Neural cell (in vitro differentiated cells): ENCODE results near the gene KCNIP4. TPM values are rescaled to one million over a fixed set of nuclear protein-coding genes. Genes with fewer than 3 reads are reported as not detected.

Experiments used
- H2AFZ ChIP-seq: fragments of 200-600, 300-800 bp; sonication (generic), shearing (Covaris generic); 2 replicates; pipeline ENCODE4 v1.6.0; 2014; ENCODE audit warnings: low read depth, mild to moderate bottlenecking, antibody characterized with exemption, low read length, moderate library complexity
- H3F3A ChIP-seq: fragments of 200-600 bp; shearing (Covaris generic); 2 replicates; pipeline ENCODE4 v1.6.1; 2016; ENCODE audit warnings: mild to moderate bottlenecking, moderate library complexity, mixed read lengths, antibody characterized with exemption, low read length; ENCODE audit not compliant: insufficient read depth, poor library complexity, severe bottlenecking
- H3K27ac ChIP-seq: fragments of 200-600, 300-800 bp; sonication (generic), shearing (Covaris generic); 2 replicates; pipeline ENCODE4 v1.5.1; 2014; ENCODE audit warnings: mild to moderate bottlenecking, low read length, moderate library complexity
- H3K27me3 ChIP-seq: fragments of 300-800, 200-600 bp; sonication (generic), shearing (Covaris generic); 2 replicates; pipeline ENCODE4 v1.6.0; 2014; ENCODE audit warnings: mild to moderate bottlenecking, low read depth, low read length, moderate library complexity; ENCODE audit not compliant: insufficient read depth
- H3K36me3 ChIP-seq: fragments of 300-800, 200-600 bp; sonication (generic), shearing (Covaris generic); 2 replicates; pipeline ENCODE4 v1.5.1; 2014; ENCODE audit warnings: mild to moderate bottlenecking, antibody characterized with exemption, low read length, moderate library complexity; ENCODE audit not compliant: insufficient read depth
- H3K4me2 ChIP-seq: fragments of 300-800, 200-600 bp; sonication (generic), shearing (Covaris generic); 2 replicates; pipeline ENCODE4 v1.6.0; 2014; ENCODE audit warnings: mild to moderate bottlenecking, low read length
- H3K4me3 ChIP-seq: fragments of 300-800, 200-600 bp; sonication (generic), shearing (Covaris generic); 2 replicates; pipeline ENCODE4 v1.5.1; 2014; ENCODE audit warnings: mild to moderate bottlenecking, low read length, moderate library complexity
- H3K79me2 ChIP-seq: fragments of 200-600 bp; shearing (Covaris generic); replicated peaks from 2 replicates; pipeline ENCODE4 v1.6.0; 2014; ENCODE audit warnings: mild to moderate bottlenecking, low read length, moderate library complexity; ENCODE audit not compliant: insufficient read depth
- H3K9ac ChIP-seq: fragments of 300-800, 200-600 bp; sonication (generic), shearing (Covaris generic); 2 replicates; pipeline ENCODE4 v1.6.1; 2016; ENCODE audit warnings: mild to moderate bottlenecking, low read length, mixed read lengths
- H3K9me2 ChIP-seq: fragments of 200-600 bp; shearing (Covaris generic); 2 replicates; pipeline ENCODE4 v1.6.1; 2016; ENCODE audit warnings: mild to moderate bottlenecking, low read length, mixed read lengths; ENCODE audit not compliant: insufficient read depth
- H3K9me3 ChIP-seq: fragments of 200-600, 300-800 bp; sonication (generic), shearing (Covaris generic); 2 replicates; pipeline ENCODE4 v1.6.1; 2016; ENCODE audit warnings: mild to moderate bottlenecking, mixed run types, low read length, moderate library complexity, mixed read lengths
- H4K20me1 ChIP-seq: fragments of 200-600 bp; shearing (Covaris generic); 2 replicates; pipeline ENCODE4 v1.6.1; 2016; ENCODE audit warnings: mild to moderate bottlenecking, mixed run types; ENCODE audit not compliant: insufficient read depth
- CTCF ChIP-seq: fragments of 450-650 bp; IDR thresholded peaks from 2 replicates; pipeline ENCODE4 v1.5.1; 2014; ENCODE audit warnings: antibody characterized with exemption, mild to moderate bottlenecking, moderate library complexity; ENCODE audit not compliant: poor library complexity, severe bottlenecking
- EP300 ChIP-seq: fragments of 450-650 bp; conservative IDR thresholded peaks from 2 replicates; pipeline ENCODE4 v1.6.1; 2014; ENCODE audit warnings: antibody characterized with exemption, mild to moderate bottlenecking, moderate library complexity; ENCODE audit not compliant: poor library complexity, severe bottlenecking
- EZH2 ChIP-seq: fragments of 200-600, 300-800 bp; shearing (Covaris generic), sonication (generic); IDR thresholded peaks from 2 replicates; pipeline ENCODE4 v1.6.1; 2014; ENCODE audit warnings: antibody characterized with exemption, low read length, borderline replicate concordance, mild to moderate bottlenecking; ENCODE audit not compliant: insufficient read depth, poor library complexity, severe bottlenecking
- MXI1 ChIP-seq: fragments of 450-650 bp; conservative IDR thresholded peaks from 2 replicates; pipeline ENCODE4 v1.6.1; 2014; ENCODE audit warnings: antibody characterized with exemption, mild to moderate bottlenecking; ENCODE audit not compliant: poor library complexity, severe bottlenecking
- POLR2AphosphoS5 ChIP-seq: IDR thresholded peaks from 2 replicates; pipeline ENCODE4 v1.6.1; 2012
- RAD21 ChIP-seq: fragments of 450-650 bp; conservative IDR thresholded peaks from 2 replicates; pipeline ENCODE4 v1.6.1; 2014; ENCODE audit warnings: antibody characterized with exemption, mild to moderate bottlenecking, moderate library complexity
- SMC3 ChIP-seq: fragments of 450-650 bp; conservative IDR thresholded peaks from 2 replicates; pipeline ENCODE4 v1.6.1; 2014; ENCODE audit warnings: antibody characterized with exemption, mild to moderate bottlenecking, moderate library complexity; ENCODE audit not compliant: poor library complexity
- TAF1 ChIP-seq: IDR thresholded peaks from 2 replicates; pipeline ENCODE4 v1.6.1; 2012; ENCODE audit warnings: low read depth
- polyA plus RNA-seq: library from polyadenylated mRNA; depleted of rRNA; stranded (reverse); fragments of >200 nt; gene quantifications from 2 replicates; pipeline ENCODE4 v1.2.3, GENCODE V29; 2014
- TF ChIP-seq, protein P1 (sequence below): IDR thresholded peaks from 2 replicates; pipeline ENCODE4 v1.6.1; 2012; ENCODE audit warnings: borderline replicate concordance

The KCNIP4 gene
- polyA plus RNA-seq, 1 donor from 2014 or later: 22.8 TPM

GRCh38 chr4:21009956-21010355 is 938.6 kb downstream of the KCNIP4 start:
- no peak overlapping the region for H3K27ac ChIP-seq
- no peaks in the 10 kb centered on the region for H3K79me2 ChIP-seq
- no peaks in the 10 kb centered on the region for H4K20me1 ChIP-seq
- no peak overlapping the region for H3K9ac ChIP-seq
- no peaks in the 10 kb centered on the region for H3K9me3 ChIP-seq
- H3K36me3 ChIP-seq: no peaks in the 10 kb centered on the region
- no peak overlapping the region for H3K4me2 ChIP-seq
- no peaks in the 10 kb centered on the region for H3K9me2 ChIP-seq
- H3K4me3 ChIP-seq: no peak overlapping the region
- no peaks in the 10 kb centered on the region for H3K27me3 ChIP-seq
- H2AFZ ChIP-seq: no peak overlapping the region
- no peaks in the 10 kb centered on the region for H3F3A ChIP-seq
- no peak for TF ChIP-seq TAF1
- no peak for TF ChIP-seq POLR2AphosphoS5
- TF ChIP-seq EP300: no peak
- no peak for TF ChIP-seq CTCF
- no peak for TF ChIP-seq RAD21
- TF ChIP-seq EZH2: no peak
- TF ChIP-seq MXI1: no peak
- TF ChIP-seq, protein P1, sequence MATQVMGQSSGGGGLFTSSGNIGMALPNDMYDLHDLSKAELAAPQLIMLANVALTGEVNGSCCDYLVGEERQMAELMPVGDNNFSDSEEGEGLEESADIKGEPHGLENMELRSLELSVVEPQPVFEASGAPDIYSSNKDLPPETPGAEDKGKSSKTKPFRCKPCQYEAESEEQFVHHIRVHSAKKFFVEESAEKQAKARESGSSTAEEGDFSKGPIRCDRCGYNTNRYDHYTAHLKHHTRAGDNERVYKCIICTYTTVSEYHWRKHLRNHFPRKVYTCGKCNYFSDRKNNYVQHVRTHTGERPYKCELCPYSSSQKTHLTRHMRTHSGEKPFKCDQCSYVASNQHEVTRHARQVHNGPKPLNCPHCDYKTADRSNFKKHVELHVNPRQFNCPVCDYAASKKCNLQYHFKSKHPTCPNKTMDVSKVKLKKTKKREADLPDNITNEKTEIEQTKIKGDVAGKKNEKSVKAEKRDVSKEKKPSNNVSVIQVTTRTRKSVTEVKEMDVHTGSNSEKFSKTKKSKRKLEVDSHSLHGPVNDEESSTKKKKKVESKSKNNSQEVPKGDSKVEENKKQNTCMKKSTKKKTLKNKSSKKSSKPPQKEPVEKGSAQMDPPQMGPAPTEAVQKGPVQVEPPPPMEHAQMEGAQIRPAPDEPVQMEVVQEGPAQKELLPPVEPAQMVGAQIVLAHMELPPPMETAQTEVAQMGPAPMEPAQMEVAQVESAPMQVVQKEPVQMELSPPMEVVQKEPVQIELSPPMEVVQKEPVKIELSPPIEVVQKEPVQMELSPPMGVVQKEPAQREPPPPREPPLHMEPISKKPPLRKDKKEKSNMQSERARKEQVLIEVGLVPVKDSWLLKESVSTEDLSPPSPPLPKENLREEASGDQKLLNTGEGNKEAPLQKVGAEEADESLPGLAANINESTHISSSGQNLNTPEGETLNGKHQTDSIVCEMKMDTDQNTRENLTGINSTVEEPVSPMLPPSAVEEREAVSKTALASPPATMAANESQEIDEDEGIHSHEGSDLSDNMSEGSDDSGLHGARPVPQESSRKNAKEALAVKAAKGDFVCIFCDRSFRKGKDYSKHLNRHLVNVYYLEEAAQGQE: no peak
- no peak for TF ChIP-seq SMC3

DNA sequence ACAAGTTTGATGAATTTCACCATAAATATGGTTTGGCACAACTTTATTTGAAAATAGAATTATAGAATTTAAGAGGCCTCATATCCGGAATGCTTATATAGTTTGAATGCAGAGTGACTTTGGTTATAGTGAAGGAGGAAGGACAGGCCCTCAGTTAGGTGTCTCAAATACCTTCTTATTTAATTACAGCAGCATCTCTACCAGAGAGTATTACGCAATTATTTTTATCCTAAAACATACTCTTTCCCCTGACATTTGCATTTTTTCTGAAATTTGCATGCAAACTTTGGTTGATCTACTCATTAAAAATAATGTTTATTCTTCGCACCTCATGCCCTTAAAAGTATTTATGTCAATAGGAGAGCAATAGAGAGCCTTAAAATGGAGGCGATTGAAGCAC is 942.9 kb downstream of the KCNIP4 start:
- Histone ChIP-seq H2AFZ (no peak overlapping the region), H3K36me3 (no peaks in the 10 kb centered on the region), H4K20me1 (no peaks in the 10 kb centered on the region), H3K27ac (no peak overlapping the region), H3K9ac (no peak overlapping the region), H3K9me2 (no peaks in the 10 kb centered on the region), H3K4me3 (no peak overlapping the region), H3K27me3 (no peaks in the 10 kb centered on the region), H3K9me3 (no peaks in the 10 kb centered on the region), H3K79me2 (no peaks in the 10 kb centered on the region), H3F3A (no peaks in the 10 kb centered on the region), H3K4me2 (no peak overlapping the region)
- TF ChIP-seq SMC3 (no peak), TAF1 (no peak), EZH2 (no peak), EP300 (no peak), CTCF (no peak), MXI1 (no peak), RAD21 (no peak), POLR2AphosphoS5 (no peak)
- TF ChIP-seq, protein P1: no peak
